Heart left ventricle (tissue), 16 donors: ENCODE measurements around the gene CEP128. TPM values are rescaled to one million over a fixed set of nuclear protein-coding genes. Genes with fewer than 3 reads are reported as not detected.

Experiments
- ATAC-seq, 4 donors: fragments of 200-7000 bp; cut with Tn5 transposase; one replicate each; pipeline ENCODE4 v1.9.1; 2020 to 2022; ENCODE audit warnings: moderate library complexity in 4 of 4, mild to moderate bottlenecking in 3 of 4, moderate number of reproducible peaks in 1 of 4
- DNase-seq, 5 donors: peaks; one replicate each; pipeline ENCODE4 v3.0.0-alpha.2; 2020
- H3K27ac ChIP-seq, 12 donors: fragments of 200-600 bp; sonication (generic) in 4 of 12; one replicate each; pipeline versions ENCODE4 v1.5.0 to v1.8.0; 2016 to 2022; ENCODE audit warnings: mild to moderate bottlenecking in 2 of 12
- H3K27me3 ChIP-seq, 9 donors: fragments of 200-600 bp; sonication (generic) in 2 of 9; one replicate each; pipeline versions ENCODE4 v1.5.1 to v1.8.0; 2016 to 2022; ENCODE audit warnings: mild to moderate bottlenecking in 3 of 9
- H3K36me3 ChIP-seq, 9 donors: fragments of 200-600 bp; sonication (generic) in 2 of 9; one replicate each; pipeline versions ENCODE4 v1.5.0 to v1.8.0; 2018 to 2022; ENCODE audit warnings: mild to moderate bottlenecking in 2 of 9
- H3K4me1 ChIP-seq, 12 donors: fragments of 200-600 bp; sonication (generic) in 4 of 12; one replicate each; pipeline versions ENCODE4 v1.5.0 to v1.8.0; 2016 to 2022; ENCODE audit warnings: mild to moderate bottlenecking in 3 of 12
- H3K4me3 ChIP-seq, 12 donors: fragments of 200-600 bp; sonication (generic) in 4 of 12; one replicate each; pipeline versions ENCODE4 v1.5.0 to v1.8.0; 2017 to 2022; ENCODE audit warnings: mild to moderate bottlenecking in 9 of 12, moderate library complexity in 4 of 12
- H3K9me3 ChIP-seq, 12 donors: fragments of 200-600 bp; sonication (generic) in 4 of 12; one replicate each; pipeline versions ENCODE4 v1.5.0 to v1.8.0; 2016 to 2022; ENCODE audit warnings: mild to moderate bottlenecking in 1 of 12
- CTCF ChIP-seq, 12 donors: fragments of 200-600 bp; sonication (generic) in 4 of 12; IDR thresholded peaks; one replicate each; pipeline versions ENCODE4 v1.5.0 to v1.8.0; 2018 to 2022; ENCODE audit warnings: antibody characterized with exemption in 12 of 12, mild to moderate bottlenecking in 5 of 12
- POLR2A ChIP-seq, 2 donors: fragments of 450-650 bp; IDR thresholded peaks; one replicate each; pipeline ENCODE4 v1.6.1; 2017; ENCODE audit warnings: antibody characterized with exemption in 2 of 2, mild to moderate bottlenecking in 2 of 2, moderate library complexity in 2 of 2
- WGBS, 4 donors: extraction: QIAGEN DNeasy Blood & Tissue Kit in 2 of 4; methylation state at CpG; one replicate each; pipeline versions ENCODE4 v1.1.5 to v1.1.7; 2013 to 2018; 5-methylcytosine and 5-hydroxymethylcytosine counted together
- intact Hi-C, 10 donors: fragments of 100-400 bp; cut with DNase I; formaldehyde crosslinking; loops; one replicate each; pipeline versions ENCODE4 v1.11.1 to v1.14.2; 2022
- polyA plus RNA-seq, 2 donors: library from polyadenylated mRNA; stranded (reverse); fragments of 200-250 nt; gene quantifications; one replicate each; pipeline ENCODE4 v1.2.3, GENCODE V29; 2013
- total RNA-seq, 9 donors: library from RNA; depleted of rRNA in 2 of 9; stranded (reverse); fragments of >200 nt in 2 of 9; fragmentation: NEBNext Ultra II Directional in 3 of 9; extraction: Animal tissue kit (Norgen Biotek cat#: 25700) in 3 of 9; gene quantifications; one replicate each; pipeline versions ENCODE4 v1.1.0 to v1.2.4, GENCODE V29; 2016 to 2023
- donor health status: ischemic (EF 13 %, LVEDD 7.1; RV severe dilation, severe dysfunction).
- donor health status: healthy with polysubstance abuse.
- donor health status: DM: no; HTN: yes; CAD: no.
- donor health status: DM: no; HTN: no; CAD: no.
- donor health status: ischemic (EF 25% LVEDD 6.9; RV normal size, moderate dysfunction).
- donor health status: ischemic (EF 25% LVEDD 5.7; RV mildly dilated, moderate dysfunction).
- donor health status: healthy.
- donor health status: DM: yes; HTN: yes; CAD: no.
- donor health status: ischemic (EF 35%, LVEDD 5.7; RV mildly dilated, moderate dysfunction).
- donor health status: nonischemic (EF 11% LVEDD 7.7; RV severe dilation, severe dysfunction).
- donor health status: DM: yes; HTN: yes; CAD: no.
- donor health status: PGD.
- donor health status: ischemic (EF 29% LVEDD 5.4; RV normal size, mild dysfunction).
- donor health status: nonischemic (EF 23%, LVEDD 6.1; RV moderate dilation, normal function).

Gene CEP128
- total and polyA plus RNA-seq, 11 donors: 0.94 to 6.6 (median 3.4) TPM

GRCh38 chr14:80847070-80847469, 94.5 kb downstream of the CEP128 start:
- ATAC-seq (no peak), DNase-seq (no peak)
- WGBS, 4 donors: 49 to 96% (median 92%) methylated on average over 2 of the region's 2 CpGs
- no peaks in the 10 kb centered on the region for H3K36me3 ChIP-seq
- no peaks in the 10 kb centered on the region for H3K27me3 ChIP-seq
- H3K9me3 ChIP-seq: no peaks in the 10 kb centered on the region
- intact Hi-C loops: loop anchor here in 7 of 10 donors (5.0 to 10.0 kb wide), 4 partner anchors 790 to 1882 kb away; no protein-coding TSS in a partner anchor
- peaks cover 0 to 6% (median 0%) of the 10 kb centered on the region in 12 donors for H3K4me1 ChIP-seq
- H3K4me3 ChIP-seq: no peak overlapping the region
- H3K27ac ChIP-seq: no peak overlapping the region
- TF ChIP-seq CTCF (IDR thresholded peaks at IDR 0.05) (no peak), POLR2A (IDR thresholded peaks at IDR 0.05) (no peak)

- intact Hi-C loops: loop anchor here in 7 of 10 donors (5.0 to 10.0 kb wide), 4 partner anchors 789 to 1881 kb away; no protein-coding TSS in a partner anchor
- H3K9me3 ChIP-seq: no peaks in the 10 kb centered on the region
- WGBS, 4 donors: 95 to 99% (median 98%) methylated on average over 4 of the region's 4 CpGs
- ATAC-seq (no peak), DNase-seq (no peak)
- peaks cover 0 to 6% (median 0%) of the 10 kb centered on the region in 12 donors for H3K4me1 ChIP-seq
- no peaks in the 10 kb centered on the region for H3K36me3 ChIP-seq
- no peaks in the 10 kb centered on the region for H3K27me3 ChIP-seq
- no peak overlapping the region for H3K27ac ChIP-seq
- H3K4me3 ChIP-seq: no peak overlapping the region
- no peak for TF ChIP-seq POLR2A (IDR thresholded peaks at IDR 0.05)
- no peak for TF ChIP-seq CTCF (IDR thresholded peaks at IDR 0.05)
Measured at GRCh38 chr14:80845856-80846255, 95.7 kb downstream of the CEP128 start.

GRCh38 chr14:80844872-80845271, 96.7 kb downstream of the CEP128 start:
- Histone ChIP-seq H3K4me3 (no peak overlapping the region), H3K27ac (peak overlapping the region in 2 of 12 donors; percentile 20 to 21), H3K36me3 (no peaks in the 10 kb centered on the region), H3K27me3 (no peaks in the 10 kb centered on the region), H3K4me1 (peaks cover 0 to 6% (median 0%) of the 10 kb centered on the region in 12 donors), H3K9me3 (no peaks in the 10 kb centered on the region)
- 91 to 93% (median 92%) methylated on average over 2 of the region's 2 CpGs for WGBS, 4 donors
- no peak for DNase-seq
- intact Hi-C loops: loop anchor here in 7 of 10 donors (5.0 to 10.0 kb wide), 4 partner anchors 788 to 1880 kb away; no protein-coding TSS in a partner anchor
- TF ChIP-seq POLR2A (IDR thresholded peaks at IDR 0.05) (no peak), CTCF (IDR thresholded peaks at IDR 0.05) (no peak)
- ATAC-seq: no peak

GRCh38 chr14:80839743-80840142, 101.8 kb downstream of the CEP128 start:
- Histone ChIP-seq H3K9me3 (no peaks in the 10 kb centered on the region), H3K36me3 (no peaks in the 10 kb centered on the region), H3K27me3 (no peaks in the 10 kb centered on the region), H3K4me1 (peaks cover 0 to 6% (median 0%) of the 10 kb centered on the region in 12 donors), H3K4me3 (no peak overlapping the region), H3K27ac (no peak overlapping the region)
- ATAC-seq (no peak), DNase-seq (no peak)
- no peak for TF ChIP-seq POLR2A (IDR thresholded peaks at IDR 0.05)
- TF ChIP-seq CTCF (IDR thresholded peaks at IDR 0.05): no peak
- intact Hi-C loops: loop anchor here in 4 of 10 donors (10.0 kb wide), 2 partner anchors 785 to 1875 kb away; no protein-coding TSS in a partner anchor
- WGBS, 4 donors: 64 to 98% (median 89%) methylated on average over 3 of the region's 3 CpGs
